A673 (cell line): Measurements from ENCODE around the gene HAPSTR1. TPM values are rescaled to one million over a fixed set of nuclear protein-coding genes. Genes with fewer than 3 reads are reported as not detected.

ENCODE experiments used
- BruUV-seq: library from RNA; stranded (reverse); fragments of 400-500 nt; replicated peaks from 2 replicates; lab custom pipeline; 2021; lab: Mats Ljungman, UMichigan
- CTCF ChIA-PET: fragments of 300-600 bp; sonication (Branson Sonifier 250); formaldehyde crosslinking; loops from one replicate; lab custom pipeline; 2022; ENCODE audit warnings: antibody characterized with exemption; lab: Charles Lee
- POLR2A ChIA-PET: fragments of 300-600 bp; sonication (Branson Sonifier 250); formaldehyde crosslinking; loops from one replicate; lab custom pipeline; 2022; ENCODE audit warnings: antibody characterized with exemption; ENCODE audit not compliant: low non-redundant PET; lab: Charles Lee
- DNase-seq: peaks from one replicate; pipeline ENCODE4 v3.0.0-alpha.2; 2015; ENCODE audit warnings: low spot score
- H3K27ac ChIP-seq: fragments of 200-600 bp; sonication (generic); 2 replicates; pipeline ENCODE4 v1.5.1; 2016; ENCODE audit warnings: mixed run types, low read depth, mild to moderate bottlenecking, mixed read lengths, antibody characterized with exemption, low read length; ENCODE audit not compliant: poor library complexity, severe bottlenecking
- H3K27me3 ChIP-seq: fragments of 200-600 bp; sonication (generic); replicated peaks from 2 replicates; pipeline ENCODE4 v1.6.1; 2017; ENCODE audit warnings: mixed run types, low read depth, mild to moderate bottlenecking, mixed read lengths, antibody characterized with exemption, low read length; ENCODE audit not compliant: insufficient read depth, poor library complexity
- H3K36me3 ChIP-seq: fragments of 200-600 bp; sonication (generic); 2 replicates; pipeline ENCODE4 v1.6.1; 2016; ENCODE audit warnings: mixed run types, mild to moderate bottlenecking, mixed read lengths, antibody characterized with exemption, low read length; ENCODE audit not compliant: insufficient read depth, poor library complexity, severe bottlenecking
- H3K4me1 ChIP-seq: fragments of 200-600 bp; sonication (generic); 2 replicates; pipeline ENCODE4 v1.6.1; 2017; ENCODE audit warnings: mixed run types, mild to moderate bottlenecking, mixed read lengths, antibody characterized with exemption, low read length; ENCODE audit not compliant: insufficient read depth, poor library complexity, severe bottlenecking
- H3K4me3 ChIP-seq: fragments of 200-600 bp; sonication (generic); 2 replicates; pipeline ENCODE4 v1.5.1; 2016; ENCODE audit warnings: low read depth, mixed run types, mild to moderate bottlenecking, mixed read lengths, low read length; ENCODE audit not compliant: poor library complexity, severe bottlenecking
- H3K9me3 ChIP-seq: fragments of 200-600 bp; sonication (generic); 2 replicates; pipeline ENCODE4 v1.6.1; 2016; ENCODE audit warnings: mixed run types, low read depth, mild to moderate bottlenecking, mixed read lengths, antibody characterized with exemption, low read length; ENCODE audit not compliant: poor library complexity, severe bottlenecking
- CTCF ChIP-seq: fragments of 300-800, 200-600 bp; sonication (generic); conservative IDR thresholded peaks from 2 replicates; pipeline ENCODE4 v1.5.1; 2017; ENCODE audit warnings: low read depth, mild to moderate bottlenecking, antibody characterized with exemption, low read length, moderate library complexity, mixed read lengths
- EZH2 ChIP-seq: fragments of 200-600 bp; sonication (generic); IDR thresholded peaks from 2 replicates; pipeline ENCODE4 v1.6.1; 2017; ENCODE audit warnings: borderline replicate concordance, low read depth, mild to moderate bottlenecking, mixed read lengths, antibody characterized with exemption, low read length; ENCODE audit not compliant: poor library complexity, severe bottlenecking
- intact Hi-C: fragments of 100-400 bp; cut with micrococcal nuclease; formaldehyde crosslinking; loops from one replicate; pipeline ENCODE4 v1.10.0; 2022; ENCODE audit not compliant: unreplicated experiment
- total RNA-seq: library from RNA; stranded (reverse); gene quantifications from 2 replicates; pipeline ENCODE4 v1.2.3, GENCODE V29; 2021

Gene HAPSTR1
- total RNA-seq, 1 experiment from 2014 or later, result 90.4 TPM

DNA sequence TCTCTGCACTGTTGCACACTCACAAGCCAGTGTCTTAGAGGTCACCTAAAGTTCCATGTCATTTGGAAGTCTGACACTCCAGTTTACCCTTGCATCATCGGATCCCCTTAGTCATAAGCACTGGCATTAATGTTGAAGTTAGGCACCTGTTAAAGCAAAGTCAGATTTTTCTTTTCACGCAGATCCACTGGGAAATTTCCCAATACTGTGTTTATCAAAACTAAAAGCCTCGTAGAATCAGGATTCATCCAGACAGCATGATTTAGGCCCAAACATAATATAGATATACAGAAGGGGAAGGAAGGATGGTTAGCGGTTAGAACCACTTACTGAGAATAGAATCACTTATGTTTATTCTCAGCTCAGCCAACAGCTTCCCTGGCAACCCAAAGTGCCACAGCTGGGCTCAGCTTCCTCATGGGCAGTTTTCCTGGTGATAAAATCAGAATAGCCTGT lies 30.1 kb upstream of the HAPSTR1 start:
- TF ChIP-seq EZH2, result no peak
- no peak for TF ChIP-seq CTCF
- H3K4me1 ChIP-seq, result no peaks in the 10 kb centered on the region
- H3K4me3 ChIP-seq, result no peak overlapping the region
- no peak overlapping the region for H3K27ac ChIP-seq
- no TSS peak for BruUV-seq
- CTCF ChIA-PET, result no interaction called here
- no peak for DNase-seq
- POLR2A ChIA-PET, result no interaction called here
- intact Hi-C loops, result no loop called here
- H3K36me3 ChIP-seq, result no peaks in the 10 kb centered on the region
- H3K27me3 ChIP-seq, result no peaks in the 10 kb centered on the region
- no peaks in the 10 kb centered on the region for H3K9me3 ChIP-seq

DNA sequence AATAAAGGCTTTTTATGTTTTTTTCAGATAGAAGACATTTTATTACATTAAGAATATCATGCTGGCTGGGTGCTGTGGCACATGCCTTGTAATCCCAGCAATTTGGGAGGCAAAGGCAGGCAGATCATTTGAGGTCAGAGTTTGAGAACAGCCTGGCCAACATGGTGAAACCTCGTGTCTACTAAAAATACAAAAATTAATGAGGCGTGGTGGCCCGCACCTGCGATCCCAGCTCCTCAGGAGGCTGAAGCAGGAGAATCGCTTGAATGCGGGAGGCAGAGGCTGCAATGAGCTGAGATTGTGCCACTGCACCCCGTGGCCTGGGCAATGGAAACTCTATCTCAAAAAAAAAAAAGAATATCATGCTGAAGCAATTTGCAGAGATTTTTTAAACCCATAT lies 29.1 kb upstream of the HAPSTR1 start:
- POLR2A ChIA-PET, result no interaction called here
- BruUV-seq, result no TSS peak
- DNase-seq, result no peak
- intact Hi-C loops, result no loop called here
- H3K4me1 ChIP-seq, result no peaks in the 10 kb centered on the region
- H3K27me3 ChIP-seq, result no peaks in the 10 kb centered on the region
- H3K9me3 ChIP-seq, result no peaks in the 10 kb centered on the region
- CTCF ChIA-PET, result no interaction called here
- TF ChIP-seq CTCF, result no peak
- no peak for TF ChIP-seq EZH2
- H3K36me3 ChIP-seq, result no peaks in the 10 kb centered on the region
- H3K4me3 ChIP-seq, result no peak overlapping the region
- no peak overlapping the region for H3K27ac ChIP-seq

DNA sequence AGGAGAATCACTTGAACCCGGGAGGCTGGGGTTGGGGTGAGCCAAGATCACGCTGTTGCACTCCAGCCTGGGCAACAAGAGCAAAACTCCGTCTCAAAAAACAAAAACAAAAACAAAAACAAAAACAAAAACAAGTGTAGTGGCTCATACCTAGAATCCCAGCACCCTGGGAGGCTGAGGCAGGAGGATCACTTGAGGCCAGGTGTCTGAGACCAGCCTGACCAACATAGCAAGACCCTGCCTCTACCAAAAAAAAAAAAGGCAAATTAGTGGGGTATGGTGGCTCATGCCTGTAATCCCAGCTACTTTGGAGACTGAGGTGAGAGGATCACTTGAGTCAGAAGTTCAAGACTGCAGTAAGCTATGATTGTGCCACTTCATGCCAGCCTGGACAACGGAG lies 26.4 kb upstream of the HAPSTR1 start:
- H3K27me3 ChIP-seq, result no peaks in the 10 kb centered on the region
- no peaks in the 10 kb centered on the region for H3K9me3 ChIP-seq
- no peaks in the 10 kb centered on the region for H3K4me1 ChIP-seq
- no peak overlapping the region for H3K27ac ChIP-seq
- intact Hi-C loops, result no loop called here
- POLR2A ChIA-PET, result interaction anchor here (0.6 kb wide), 1 partner anchor 11 kb away, joined by 4 read pairs; no protein-coding TSS in a partner anchor
- H3K36me3 ChIP-seq, result no peaks in the 10 kb centered on the region
- TF ChIP-seq EZH2, result no peak
- TF ChIP-seq CTCF, result no peak
- BruUV-seq, result no TSS peak
- H3K4me3 ChIP-seq, result no peak overlapping the region
- CTCF ChIA-PET, result no interaction called here
- DNase-seq, result no peak
